Hepatocyte (in vitro differentiated cells): ENCODE measurements around the gene CPT1B.

Source experiments
- EZH2phosphoT487 ChIP-seq: fragments of 200-600 bp; sonication (generic); IDR thresholded peaks from one replicate; pipeline ENCODE4 v1.6.1; 2018; ENCODE audit warnings: antibody characterized with exemption, mild to moderate bottlenecking, low read depth, moderate library complexity; ENCODE audit not compliant: unreplicated experiment, severe bottlenecking
- TF ChIP-seq, protein P1 (sequence below): fragments of 200-600 bp; sonication (generic); IDR thresholded peaks from 2 replicates; pipeline ENCODE4 v1.5.1; 2016; ENCODE audit warnings: antibody characterized with exemption, mild to moderate bottlenecking; ENCODE audit not compliant: poor library complexity

- TF ChIP-seq, protein P1, sequence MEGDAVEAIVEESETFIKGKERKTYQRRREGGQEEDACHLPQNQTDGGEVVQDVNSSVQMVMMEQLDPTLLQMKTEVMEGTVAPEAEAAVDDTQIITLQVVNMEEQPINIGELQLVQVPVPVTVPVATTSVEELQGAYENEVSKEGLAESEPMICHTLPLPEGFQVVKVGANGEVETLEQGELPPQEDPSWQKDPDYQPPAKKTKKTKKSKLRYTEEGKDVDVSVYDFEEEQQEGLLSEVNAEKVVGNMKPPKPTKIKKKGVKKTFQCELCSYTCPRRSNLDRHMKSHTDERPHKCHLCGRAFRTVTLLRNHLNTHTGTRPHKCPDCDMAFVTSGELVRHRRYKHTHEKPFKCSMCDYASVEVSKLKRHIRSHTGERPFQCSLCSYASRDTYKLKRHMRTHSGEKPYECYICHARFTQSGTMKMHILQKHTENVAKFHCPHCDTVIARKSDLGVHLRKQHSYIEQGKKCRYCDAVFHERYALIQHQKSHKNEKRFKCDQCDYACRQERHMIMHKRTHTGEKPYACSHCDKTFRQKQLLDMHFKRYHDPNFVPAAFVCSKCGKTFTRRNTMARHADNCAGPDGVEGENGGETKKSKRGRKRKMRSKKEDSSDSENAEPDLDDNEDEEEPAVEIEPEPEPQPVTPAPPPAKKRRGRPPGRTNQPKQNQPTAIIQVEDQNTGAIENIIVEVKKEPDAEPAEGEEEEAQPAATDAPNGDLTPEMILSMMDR, result no peak
- no peak for TF ChIP-seq EZH2phosphoT487
Observed at GRCh38 chr22:50576070-50576469, 2.2 kb downstream of the CPT1B start.
